Measurements from ENCODE around the gene RBMS1.
"Not testable (repeated sequence)": the region's sequence is repeated elsewhere in the genome, so short reads cannot be mapped to it uniquely, and the experiment has no call there.

RBMS1 gene

DNA sequence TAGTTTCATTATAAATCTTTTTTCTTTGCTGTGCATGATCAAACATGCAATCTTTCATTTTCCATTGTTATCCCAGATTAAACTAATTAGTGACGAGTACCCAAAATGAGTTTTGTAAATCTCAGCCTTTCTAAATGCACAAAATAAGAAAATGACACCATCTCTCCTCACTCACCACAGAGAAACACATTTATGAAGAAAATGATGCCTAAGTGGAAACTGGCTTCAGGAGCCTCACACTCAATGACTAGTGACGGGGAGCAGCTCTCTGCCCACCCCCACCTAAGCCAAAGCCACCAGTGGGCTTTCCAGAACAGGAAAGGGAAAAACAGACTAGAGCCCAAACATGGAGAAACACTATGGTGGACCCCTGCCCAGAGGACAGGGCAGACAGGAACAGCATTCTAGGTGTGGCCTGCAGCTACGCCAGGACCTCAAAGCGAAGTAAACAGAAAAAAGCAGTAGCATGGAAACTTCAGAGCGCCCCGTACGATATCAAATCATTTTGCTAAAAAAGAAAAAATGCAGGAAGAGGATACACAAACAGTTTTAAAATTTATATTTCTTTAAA, 113.5 kb downstream of the RBMS1 start:
- DNase-seq (ENCODE audit: low spot score), result no peak

DNA sequence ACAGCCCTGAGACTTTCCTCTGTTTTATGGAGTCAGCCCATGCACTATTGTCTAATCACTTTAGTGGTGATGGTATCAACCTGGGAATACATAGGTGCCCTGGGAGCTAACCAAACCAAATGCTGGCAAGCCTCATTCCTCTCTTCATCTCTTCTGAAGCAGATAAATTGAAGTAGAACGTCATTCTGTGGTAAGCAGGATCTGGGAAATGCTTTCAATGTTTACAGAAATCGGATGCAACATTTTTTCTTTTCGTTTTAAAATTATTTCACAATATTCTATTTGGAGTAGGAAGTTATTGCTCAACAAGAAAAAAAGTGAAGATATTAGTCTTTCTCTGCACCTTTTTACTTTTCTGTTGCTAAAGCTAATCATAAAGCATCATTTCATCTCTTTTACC, 114.2 kb downstream of the RBMS1 start:
- DNase-seq (ENCODE audit: low spot score), result no peak

DNA sequence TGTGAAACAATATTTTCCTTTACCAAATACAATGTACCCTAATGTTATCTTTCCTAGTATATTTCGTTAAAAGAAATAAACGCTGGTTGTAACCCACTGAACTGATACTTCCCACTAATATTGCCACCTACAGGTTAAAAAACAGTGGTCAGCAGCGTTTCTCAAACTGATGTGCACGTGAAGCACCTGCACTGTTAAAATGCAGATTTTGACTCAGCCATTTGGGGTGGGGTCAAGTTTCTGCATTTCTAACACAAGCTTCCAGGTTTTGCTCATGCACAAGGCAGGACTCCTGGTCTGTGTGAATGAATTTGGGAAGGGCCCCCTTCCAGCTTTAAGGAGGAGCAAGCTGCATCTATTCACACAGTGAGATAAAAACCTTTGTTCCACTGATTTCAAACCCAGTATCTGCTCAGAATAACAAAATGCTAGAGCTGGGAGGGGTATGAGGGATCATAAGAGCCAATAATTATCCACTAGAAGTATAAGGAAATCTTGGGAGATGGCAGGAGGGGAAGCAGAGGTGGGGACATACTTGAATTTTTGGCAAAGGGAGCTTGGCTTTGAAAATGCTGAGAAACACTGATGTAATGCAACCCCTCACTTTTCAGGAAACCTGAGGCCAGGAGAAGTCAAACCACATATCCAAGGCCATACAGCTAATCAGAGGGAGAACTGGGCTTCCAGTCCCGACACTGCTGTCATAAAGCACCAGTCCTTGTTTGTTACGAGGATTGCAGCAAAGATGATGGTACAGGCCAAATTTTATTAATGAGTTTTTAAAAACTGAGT, 116.2 kb downstream of the RBMS1 start:
- no peak for DNase-seq (ENCODE audit: low spot score)

DNA sequence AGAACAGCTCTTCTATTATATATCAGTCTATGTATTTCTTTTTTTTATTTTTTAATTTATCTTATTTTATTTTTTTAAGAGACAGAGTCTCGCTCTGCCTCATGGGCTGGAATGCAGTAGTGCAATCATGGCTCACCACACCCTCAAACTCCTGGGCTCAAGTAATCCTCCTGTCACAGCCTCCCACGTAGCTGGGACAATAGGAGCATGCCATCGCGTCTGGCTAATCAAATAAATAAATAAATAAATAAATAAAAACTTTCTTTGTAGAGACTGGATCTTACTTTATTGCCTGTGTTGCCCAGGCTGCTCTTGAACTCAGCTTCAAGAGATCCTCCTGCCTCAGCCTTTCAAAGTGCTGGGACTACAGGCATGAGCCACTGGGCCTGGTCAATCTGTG, 117.0 kb downstream of the RBMS1 start:
- no peak for DNase-seq (ENCODE audit: low spot score)

DNA sequence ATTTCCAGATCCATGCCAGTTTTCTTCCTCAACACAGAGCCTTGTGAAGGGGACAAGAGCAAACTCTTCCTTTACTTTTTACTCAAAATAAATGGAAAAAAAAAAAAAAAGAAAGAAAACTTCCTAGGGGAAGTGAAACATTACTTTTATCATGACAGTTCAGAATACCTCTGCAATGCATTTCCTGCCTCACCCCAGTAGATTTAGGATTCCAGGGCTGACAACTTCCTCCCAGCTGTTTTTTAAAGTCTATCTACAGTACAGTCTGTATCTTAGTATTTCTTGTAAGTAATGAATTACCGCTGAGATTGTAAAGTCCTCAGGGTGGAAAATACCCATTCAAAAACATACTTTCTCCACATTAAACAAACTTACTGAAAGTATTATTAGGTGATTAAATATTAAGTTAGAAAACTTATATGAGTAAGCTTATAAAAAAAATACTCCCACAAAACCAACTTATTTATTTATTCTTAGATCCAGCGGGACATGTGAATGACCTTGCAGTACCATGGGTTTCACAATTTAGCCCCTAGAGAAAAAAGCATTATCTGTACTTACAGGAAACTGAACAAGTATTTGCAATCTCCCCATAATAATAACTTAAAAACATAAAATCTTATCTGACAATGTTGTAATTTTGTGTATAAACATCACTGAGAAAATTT, 117.7 kb downstream of the RBMS1 start:
- DNase-seq (ENCODE audit: low spot score), result no peak

DNA sequence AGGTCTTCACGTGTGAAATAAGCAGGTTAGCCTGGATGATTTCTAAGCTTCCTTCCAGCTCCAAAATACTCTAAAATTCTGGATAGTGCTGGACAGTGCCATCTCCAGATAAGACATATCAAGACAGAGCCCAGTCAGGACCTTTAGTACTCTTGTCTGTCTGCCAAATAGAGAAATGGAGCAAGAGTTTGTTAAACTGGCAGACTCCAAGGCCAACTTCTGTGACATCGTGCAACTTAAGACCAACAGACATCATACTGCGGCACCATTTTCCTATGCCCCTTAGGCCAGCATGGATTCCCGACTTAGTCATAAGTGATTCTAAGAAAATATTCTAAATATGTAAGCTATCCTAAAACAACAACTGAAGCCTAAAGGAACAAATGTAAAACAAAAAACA, 118.6 kb downstream of the RBMS1 start:
- no peak for DNase-seq (ENCODE audit: low spot score)

DNA sequence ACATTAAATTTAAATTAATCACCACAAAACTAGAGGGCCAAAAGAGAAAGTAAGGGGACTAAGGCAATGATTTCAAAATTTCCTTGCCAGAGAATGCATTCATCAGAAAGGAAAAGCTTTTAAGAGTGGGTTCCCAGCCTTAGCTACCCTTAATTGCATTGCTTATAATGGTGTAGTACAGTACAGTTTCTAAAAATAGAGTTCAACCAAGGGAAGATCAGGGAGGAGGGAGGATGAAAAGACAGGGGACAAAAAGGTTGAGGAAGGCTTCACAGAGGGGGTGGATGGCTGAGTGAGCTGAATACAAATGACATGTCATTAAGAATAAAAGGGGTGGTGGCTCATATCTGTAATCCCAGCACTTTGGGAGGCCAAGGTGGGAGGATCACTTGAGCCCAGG, 119.9 kb downstream of the RBMS1 start:
- no peak for DNase-seq (ENCODE audit: low spot score)

DNA sequence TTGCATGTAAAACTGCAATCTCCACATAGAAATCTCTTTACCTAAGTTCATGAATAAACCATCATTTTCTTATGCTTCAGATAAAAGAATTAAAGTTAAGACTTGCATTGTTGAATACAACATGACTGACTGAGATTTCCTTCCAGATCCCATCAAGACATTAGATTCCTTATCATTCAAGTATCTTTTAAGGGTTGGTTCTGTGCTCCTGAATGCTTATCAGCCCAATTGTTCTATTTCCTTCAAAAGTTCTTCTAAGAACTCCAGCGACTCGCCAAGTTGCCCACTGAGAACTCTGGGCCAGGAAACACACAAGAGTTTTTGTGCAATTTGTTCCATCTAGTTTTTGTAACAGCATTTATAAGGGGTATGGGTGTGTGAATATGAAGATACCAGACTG, 120.3 kb downstream of the RBMS1 start:
- DNase-seq (ENCODE audit: low spot score), result no peak

DNA sequence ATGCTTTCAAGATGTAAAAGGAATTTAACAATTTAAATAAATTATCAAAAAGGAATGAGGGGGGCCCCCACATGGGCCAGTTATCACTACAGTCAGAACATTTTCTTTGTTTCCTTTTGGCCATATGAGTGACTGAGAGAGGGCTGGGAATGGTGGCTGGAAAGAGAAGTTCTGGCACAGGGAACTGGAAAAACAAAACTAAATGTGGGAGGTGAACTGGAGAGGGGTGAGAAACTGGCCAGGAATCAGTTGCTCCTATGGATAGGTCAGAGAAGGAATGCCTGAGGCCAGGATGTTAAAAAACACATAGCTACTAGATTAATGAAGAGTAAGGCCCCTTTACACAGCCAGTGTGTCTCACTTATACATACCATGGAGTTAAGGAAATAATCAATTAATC, 121.0 kb downstream of the RBMS1 start:
- no peak for DNase-seq (ENCODE audit: low spot score)

DNA sequence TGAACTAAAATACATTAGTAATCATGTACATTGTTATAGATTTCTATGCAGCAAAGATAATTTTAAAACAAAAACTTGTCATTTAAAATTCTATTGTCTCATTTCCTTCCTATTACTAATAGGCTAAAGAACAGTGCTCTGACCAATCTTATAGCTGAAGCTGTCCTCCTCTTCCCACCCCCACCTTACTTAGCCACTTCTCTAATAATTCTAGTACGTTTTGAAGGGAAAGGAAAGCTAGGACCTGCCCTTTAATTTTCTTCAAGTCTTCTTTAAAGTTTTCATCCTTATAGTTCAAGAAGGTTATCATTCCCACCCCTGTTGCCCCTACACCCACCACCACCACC, 121.6 kb downstream of the RBMS1 start:
- DNase-seq (ENCODE audit: low spot score), result no peak

DNA sequence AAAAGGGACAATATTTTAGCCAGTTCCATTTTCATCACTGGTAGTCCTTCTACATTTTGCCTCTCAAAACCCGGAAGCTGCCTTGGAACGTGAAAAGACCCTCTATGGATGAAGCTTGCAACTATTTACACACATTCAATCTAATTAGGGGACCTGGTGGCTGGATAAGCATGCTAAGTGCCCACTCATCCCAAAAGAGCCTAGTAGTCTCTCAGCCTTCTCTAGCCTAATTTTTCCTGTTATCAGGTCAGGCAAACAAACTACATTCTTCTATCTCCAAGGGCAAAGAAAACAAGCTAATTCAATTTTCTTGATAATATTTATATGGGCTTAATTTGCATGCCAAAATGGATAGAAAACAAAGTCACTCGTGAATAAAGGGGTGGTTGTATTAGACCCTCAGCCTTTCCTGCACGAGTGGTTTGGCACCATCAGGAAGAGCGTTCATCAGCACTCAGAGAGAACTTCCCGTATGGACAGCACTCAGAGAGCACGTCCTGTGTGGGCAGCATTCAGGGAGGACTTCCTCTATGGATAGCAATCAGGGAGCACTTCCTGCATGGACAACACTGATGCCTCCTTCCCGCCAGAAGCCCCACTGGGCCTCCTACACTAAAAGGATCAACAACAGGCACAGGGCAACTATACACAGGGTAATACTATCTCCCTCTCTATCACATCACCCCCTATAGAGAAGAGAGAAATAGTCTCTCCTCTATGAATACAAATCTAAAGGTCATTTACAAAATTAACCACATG, 122.2 kb downstream of the RBMS1 start:
- DNase-seq (ENCODE audit: low spot score), result no peak

DNA sequence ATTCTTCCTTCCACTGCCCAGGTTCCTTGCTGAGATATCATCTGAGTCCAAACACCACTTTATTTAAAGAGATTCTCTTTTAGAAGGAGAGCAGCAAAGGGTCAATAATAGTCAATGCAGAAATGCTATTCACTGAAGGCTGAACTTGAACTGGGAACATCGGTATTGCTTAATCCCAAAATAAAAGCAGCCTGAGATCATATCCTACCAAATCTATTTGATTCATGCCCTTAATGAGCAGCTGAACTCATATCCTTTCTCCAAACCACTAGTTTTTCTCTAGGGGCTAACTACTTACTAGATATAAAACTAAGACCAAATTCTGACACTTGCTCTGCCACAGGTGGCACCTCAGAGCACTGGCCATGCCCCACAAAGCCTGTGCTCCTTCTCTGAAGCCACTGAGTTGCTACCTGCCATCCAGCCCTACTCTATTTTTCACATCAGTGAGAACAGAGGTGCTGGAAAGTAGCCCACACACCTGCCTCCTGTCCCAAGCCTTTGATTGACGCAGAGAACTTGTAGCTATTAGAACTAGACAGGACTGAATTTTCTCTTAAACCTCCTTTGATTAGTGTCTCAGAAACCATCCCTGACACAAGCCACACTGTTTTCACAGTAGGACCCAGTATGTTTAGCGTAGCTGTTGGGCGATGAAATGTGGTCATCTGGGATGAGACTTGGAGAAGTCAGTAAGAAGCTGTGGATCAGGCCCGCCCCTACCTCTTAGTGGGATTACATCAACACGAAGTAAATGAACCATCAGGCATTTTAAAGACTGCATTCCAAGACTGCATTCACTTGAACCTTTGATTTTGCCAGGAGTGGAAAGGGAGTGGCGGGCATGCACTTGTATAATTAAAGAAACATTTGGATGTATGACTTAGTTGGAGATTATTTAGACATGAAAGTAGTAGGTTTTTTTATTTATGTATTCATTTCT, 124.3 kb downstream of the RBMS1 start:
- no peak for DNase-seq (ENCODE audit: low spot score)

DNA sequence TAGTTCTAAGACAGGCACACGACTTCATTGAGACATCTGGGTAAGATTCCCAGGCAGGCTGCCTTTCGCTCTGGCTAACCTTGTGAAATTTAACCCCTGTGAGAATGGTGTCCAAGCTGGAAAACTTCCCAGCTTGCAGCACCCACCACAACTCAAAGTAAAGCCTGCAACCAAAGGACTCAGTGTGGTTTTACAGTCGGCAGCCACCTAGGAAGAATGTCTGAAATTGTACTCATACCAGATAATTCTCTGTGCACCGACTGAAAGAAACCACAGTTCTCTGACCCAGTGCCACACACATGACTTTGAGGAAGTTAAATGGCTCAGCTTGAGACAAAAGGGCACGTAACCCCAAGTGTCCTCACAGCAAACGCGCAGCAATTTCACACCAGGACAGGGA, 125.7 kb downstream of the RBMS1 start:
- no peak for DNase-seq (ENCODE audit: low spot score)

DNA sequence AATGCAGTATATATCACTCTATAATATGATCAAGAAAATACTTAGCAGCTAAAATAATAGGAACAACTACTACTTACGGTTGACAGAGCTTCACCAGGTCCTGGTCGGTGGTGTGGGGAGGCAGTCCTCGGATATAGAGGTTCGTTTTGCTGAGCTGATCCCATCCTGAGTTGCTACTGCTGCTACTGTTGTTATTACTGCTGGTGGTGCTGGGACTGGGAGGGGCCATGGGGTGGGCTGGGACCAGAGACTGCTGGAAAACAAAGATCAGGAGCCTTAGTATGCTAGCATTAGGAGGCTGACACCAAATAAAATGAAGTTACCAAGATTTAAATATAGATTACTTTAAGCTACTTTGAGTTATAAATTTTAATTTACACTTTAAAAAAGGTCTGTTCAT, 126.5 kb downstream of the RBMS1 start:
- DNase-seq (ENCODE audit: low spot score), result not testable (repeated sequence)

DNA sequence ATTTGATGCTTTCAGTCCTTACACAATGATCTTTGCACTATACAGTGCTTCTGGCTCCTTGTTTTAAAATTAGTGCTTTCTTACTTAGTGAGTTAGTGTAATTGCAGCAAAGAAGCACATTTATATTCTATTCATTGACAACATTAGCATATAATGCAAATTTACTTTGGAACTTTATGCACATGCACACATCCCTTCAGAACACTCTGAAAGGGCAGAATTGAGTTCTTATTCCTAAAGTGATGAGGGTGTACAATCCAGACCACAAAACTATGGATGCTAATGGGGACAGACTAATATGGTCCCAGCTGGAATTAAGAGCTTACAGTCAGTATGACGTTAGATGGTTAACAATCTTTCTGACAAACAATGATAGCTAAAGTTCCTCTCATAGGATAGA, 127.1 kb downstream of the RBMS1 start:
- no peak for DNase-seq (ENCODE audit: low spot score)

DNA sequence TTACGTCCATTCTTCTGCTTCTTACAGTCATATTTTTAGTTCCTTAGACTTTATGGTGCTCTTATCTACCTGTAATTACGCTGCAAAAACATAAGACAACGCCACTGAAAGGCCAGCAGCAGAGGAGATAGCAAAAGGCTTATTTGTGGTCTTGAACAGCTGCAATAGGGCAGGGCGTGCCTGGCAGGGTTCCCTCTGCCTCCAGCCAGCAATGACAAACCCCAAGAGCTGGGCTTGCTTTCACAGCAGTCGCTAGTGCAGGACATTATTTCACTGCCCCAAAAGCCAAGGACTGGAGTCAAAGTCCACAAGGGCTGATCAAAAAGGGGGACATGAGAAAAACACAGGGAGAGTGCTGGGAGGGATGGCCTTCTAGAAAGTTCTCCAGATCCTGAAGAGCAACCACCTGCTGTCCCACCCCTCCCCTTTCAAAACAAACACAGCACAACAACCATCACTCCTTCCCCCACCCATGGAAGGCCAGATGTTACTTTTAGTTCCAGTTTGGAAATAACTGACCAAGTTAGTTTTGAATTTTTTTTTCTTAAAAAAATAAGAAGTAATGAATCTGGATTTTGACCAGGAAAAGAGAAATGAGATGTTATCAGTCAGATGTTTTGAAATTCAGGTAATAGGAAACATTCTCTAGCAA, 127.8 kb downstream of the RBMS1 start:
- no peak for DNase-seq (ENCODE audit: low spot score)

DNA sequence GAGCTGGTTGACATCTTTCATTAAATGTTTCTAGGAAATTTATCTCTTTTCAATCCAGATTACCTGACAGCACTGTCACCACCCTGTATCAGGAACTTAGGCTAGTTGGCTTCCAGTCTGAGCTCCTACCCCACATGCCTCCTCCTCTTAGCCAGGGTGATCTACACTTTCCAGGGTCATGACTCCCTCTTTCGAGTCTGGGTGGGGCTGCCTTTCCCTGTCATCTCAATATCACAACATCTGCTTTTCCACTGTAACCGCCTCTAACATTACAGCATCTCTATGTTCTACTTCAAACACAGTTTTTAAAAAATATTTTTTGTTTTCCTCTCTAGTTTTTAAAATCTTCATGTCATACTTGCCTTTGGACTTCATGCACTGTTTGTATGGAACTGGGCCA, 129.2 kb downstream of the RBMS1 start:
- DNase-seq (ENCODE audit: low spot score), result no peak

DNA sequence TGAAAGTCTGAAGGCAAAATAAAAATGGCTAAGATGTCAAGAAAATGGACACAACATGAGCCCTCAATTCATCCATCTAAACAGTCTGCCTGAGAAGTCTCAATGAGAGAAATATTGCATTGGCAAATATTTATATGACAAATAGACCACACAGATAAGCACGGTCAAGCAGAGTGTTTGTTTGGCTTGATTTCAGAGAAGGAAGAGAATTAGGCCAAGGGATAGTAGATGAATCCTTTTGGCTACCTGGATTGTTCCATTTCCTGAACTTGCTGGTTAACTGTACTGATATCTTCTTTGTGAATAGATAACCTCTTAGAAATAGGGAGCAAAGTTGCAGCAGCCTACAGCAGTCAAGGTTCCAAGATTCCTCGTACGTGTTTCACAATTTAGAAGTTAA, 129.6 kb downstream of the RBMS1 start:
- no peak for DNase-seq (ENCODE audit: low spot score)

DNA sequence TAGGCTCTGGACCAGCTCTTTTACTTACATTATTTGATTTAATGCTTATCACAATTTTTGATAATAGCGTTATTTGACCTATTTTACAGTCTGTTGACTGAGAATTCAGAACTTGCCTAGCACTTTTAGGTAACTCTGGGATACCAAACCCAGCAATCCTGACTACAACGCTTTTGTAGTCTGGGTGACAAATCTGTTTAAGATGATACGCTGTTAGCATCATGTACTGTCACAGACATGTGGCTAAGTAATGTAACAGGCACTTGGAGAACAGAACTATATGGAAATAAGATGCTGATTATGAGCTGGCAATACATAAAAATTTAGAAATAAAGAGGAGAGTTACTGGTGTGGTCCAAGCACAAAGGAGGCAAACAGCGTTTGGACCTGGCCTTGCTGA, 130.6 kb downstream of the RBMS1 start:
- no peak for DNase-seq (ENCODE audit: low spot score)

DNA sequence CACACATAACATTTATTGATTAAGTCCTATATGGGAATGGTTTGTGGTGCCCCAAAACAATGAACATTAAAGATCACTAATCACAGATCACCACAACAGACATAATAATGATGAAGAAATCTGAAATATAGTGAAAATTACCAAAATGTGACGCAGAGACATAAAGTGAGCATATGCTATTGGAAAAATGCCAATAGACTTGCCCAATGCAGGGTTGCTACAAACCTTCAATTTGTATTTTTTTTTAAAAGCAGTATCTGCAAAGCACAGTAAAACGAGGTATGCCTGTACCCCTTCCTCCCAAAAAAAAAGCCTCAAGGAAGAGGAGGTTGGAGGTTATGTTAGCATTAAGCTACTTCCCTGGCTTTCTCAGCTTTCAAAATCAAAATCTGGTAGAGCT, 131.1 kb downstream of the RBMS1 start:
- no peak for DNase-seq (ENCODE audit: low spot score)

DNA sequence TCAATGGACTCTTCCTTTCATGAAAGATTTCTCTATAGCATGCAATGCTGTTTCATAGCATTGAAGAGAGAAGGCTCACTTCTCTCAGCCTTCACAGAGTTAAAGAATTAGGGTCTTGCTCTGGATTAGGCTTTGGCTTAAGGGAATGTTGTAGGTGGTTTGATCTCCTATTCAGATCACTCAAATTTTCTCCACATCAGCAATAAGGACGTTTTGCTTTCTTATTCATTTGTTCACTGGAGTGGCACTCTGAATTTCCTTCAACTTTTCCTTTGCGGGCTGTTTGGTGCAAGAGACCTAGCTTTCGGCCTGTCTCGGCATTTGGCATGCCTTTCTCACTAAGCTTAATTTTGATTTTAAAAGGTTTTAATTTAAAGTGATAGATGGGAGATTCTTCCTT, 131.6 kb downstream of the RBMS1 start:
- DNase-seq (ENCODE audit: low spot score), result no peak
